Measurements from ENCODE around the gene ZBTB33.

The ZBTB33 gene

GRCh38 chrX:120244735-120245498 is 5.7 kb upstream of the ZBTB33 start:
- TF ChIP-seq REST (IDR thresholded peaks at IDR 0.05; ENCODE audit: insufficient read depth in 1 of 2, low read depth in 2 of 2, low read length in 2 of 2) (peak in 1 of 2 experiments; percentile 54; a peak in 1 of 4 replicates), TAF1 (IDR thresholded peaks at IDR 0.05; ENCODE audit: borderline replicate concordance, insufficient read depth, low read length) (peak; percentile 54; the same call in 1 of the 2 replicates), SIN3A (IDR thresholded peaks at IDR 0.05; ENCODE audit: borderline replicate concordance, insufficient read depth, low read length) (peak; percentile 74; the same call in 1 of the 2 replicates), FOXP2 (optimal IDR thresholded peaks at IDR 0.05; ENCODE audit: borderline replicate concordance, extremely low read depth, extremely low read length, insufficient read depth) (peak; percentile 98), POLR2AphosphoS5 (IDR thresholded peaks at IDR 0.05; ENCODE audit: low read depth, low read length) (peak; percentile 52; the same call in 1 of the 2 replicates)

GRCh38 chrX:120251471-120252011 is 929 bp downstream of the ZBTB33 start:
- TF ChIP-seq REST (IDR thresholded peaks at IDR 0.05; ENCODE audit: insufficient read depth in 1 of 2, low read depth in 2 of 2, low read length in 2 of 2) (no peak), FOXP2 (optimal IDR thresholded peaks at IDR 0.05; ENCODE audit: borderline replicate concordance, extremely low read depth, extremely low read length, insufficient read depth) (no peak), SIN3A (IDR thresholded peaks at IDR 0.05; ENCODE audit: borderline replicate concordance, insufficient read depth, low read length) (no peak), POLR2AphosphoS5 (IDR thresholded peaks at IDR 0.05; ENCODE audit: low read depth, low read length) (no peak), TAF1 (IDR thresholded peaks at IDR 0.05; ENCODE audit: borderline replicate concordance, insufficient read depth, low read length) (no peak)

GRCh38 chrX:120253784-120254183 is 3.2 kb downstream of the ZBTB33 start:
- TF ChIP-seq REST (IDR thresholded peaks at IDR 0.05; ENCODE audit: insufficient read depth in 1 of 2, low read depth in 2 of 2, low read length in 2 of 2) (no peak), TAF1 (IDR thresholded peaks at IDR 0.05; ENCODE audit: borderline replicate concordance, insufficient read depth, low read length) (no peak), FOXP2 (optimal IDR thresholded peaks at IDR 0.05; ENCODE audit: borderline replicate concordance, extremely low read depth, extremely low read length, insufficient read depth) (no peak), SIN3A (IDR thresholded peaks at IDR 0.05; ENCODE audit: borderline replicate concordance, insufficient read depth, low read length) (no peak), POLR2AphosphoS5 (IDR thresholded peaks at IDR 0.05; ENCODE audit: low read depth, low read length) (no peak)

GRCh38 chrX:120260369-120260768 is 9.8 kb downstream of the ZBTB33 start:
- no peak for TF ChIP-seq SIN3A (IDR thresholded peaks at IDR 0.05; ENCODE audit: borderline replicate concordance, insufficient read depth, low read length)
- TF ChIP-seq POLR2AphosphoS5 (IDR thresholded peaks at IDR 0.05; ENCODE audit: low read depth, low read length), result no peak
- TF ChIP-seq FOXP2 (optimal IDR thresholded peaks at IDR 0.05; ENCODE audit: borderline replicate concordance, extremely low read depth, extremely low read length, insufficient read depth), result no peak
- TF ChIP-seq TAF1 (IDR thresholded peaks at IDR 0.05; ENCODE audit: borderline replicate concordance, insufficient read depth, low read length), result no peak
- no peak for TF ChIP-seq REST (IDR thresholded peaks at IDR 0.05; ENCODE audit: insufficient read depth in 1 of 2, low read depth in 2 of 2, low read length in 2 of 2)
